ENCODE measurements around the gene PPOX.

PPOX gene

DNA sequence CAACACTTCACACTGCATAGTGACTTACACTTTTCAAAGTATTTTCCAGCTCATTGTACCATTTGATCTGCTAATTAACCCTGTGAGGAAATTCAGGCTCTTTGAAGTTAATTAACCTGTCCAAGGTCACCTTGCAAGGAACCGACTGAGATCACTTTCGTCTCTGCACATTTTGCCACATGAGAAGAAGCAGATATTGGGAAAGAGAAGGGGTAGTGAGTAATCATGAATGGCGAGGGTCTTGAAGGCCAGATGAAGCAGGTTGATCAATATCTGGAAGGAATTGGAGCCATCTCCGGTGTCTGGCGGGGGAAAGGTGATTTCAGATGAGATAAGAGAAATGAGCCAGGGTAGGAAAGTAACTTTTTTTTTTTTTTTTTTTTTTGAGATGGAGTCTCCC is 53.8 kb downstream of the PPOX start:
- DNase-seq (ENCODE audit: low read depth in 2 of 2): no peak

Data from stimulated activated CD8-positive, alpha-beta memory T cell treated with anti-CD3 and anti-CD28 coated beads, Interleukin-15, amount 100 ng/mL, for 4 hours (primary cell).